Mucosa of descending colon (tissue), 3 donors: ENCODE results near the gene CCDC188. TPM values are rescaled to one million over a fixed set of nuclear protein-coding genes. Genes with fewer than 3 reads are reported as not detected.
"Not testable (repeated sequence)": the region's sequence is repeated elsewhere in the genome, so short reads cannot be mapped to it uniquely, and the experiment has no call there.

Experiments
- ATAC-seq: fragments of 200-7000 bp; cut with Tn5 transposase; one replicate; pipeline ENCODE4 v1.9.1; 2020; ENCODE audit warnings: mild to moderate bottlenecking, moderate library complexity
- DNase-seq, 3 donors: peaks; one replicate each; pipeline ENCODE4 v3.0.0-alpha.2; 2020
- H3K36me3 ChIP-seq: fragments of 200-600 bp; one replicate; pipeline ENCODE4 v1.8.0; 2021; ENCODE audit warnings: low read depth, mild to moderate bottlenecking
- H3K4me1 ChIP-seq: fragments of 200-600 bp; one replicate; pipeline ENCODE4 v1.8.0; 2021; ENCODE audit warnings: low read depth, mild to moderate bottlenecking
- H3K4me3 ChIP-seq: fragments of 200-600 bp; one replicate; pipeline ENCODE4 v1.8.0; 2021; ENCODE audit warnings: mild to moderate bottlenecking
- H3K9me3 ChIP-seq: fragments of 200-600 bp; one replicate; pipeline ENCODE4 v1.8.0; 2021; ENCODE audit warnings: mild to moderate bottlenecking
- intact Hi-C, 2 donors: fragments of 100-400 bp; cut with DNase I in 1 of 2; cut with micrococcal nuclease in 1 of 2; formaldehyde crosslinking; loops; one replicate each; pipeline versions ENCODE4 v1.11.0 to v1.11.1; 2022; cut with DNase I, micrococcal nuclease
- total RNA-seq, 3 donors: library from RNA; stranded (reverse); fragmentation: NEBNext Ultra II Directional in 2 of 3; extraction: Animal tissue kit (Norgen Biotek cat#: 25700) in 2 of 3; gene quantifications; one replicate each; pipeline versions ENCODE4 v1.2.1 to v1.2.4, GENCODE V29; 2021 to 2023
- TF ChIP-seq, protein P1 (sequence below): fragments of 200-600 bp; IDR thresholded peaks from one replicate; pipeline ENCODE4 v1.8.0; 2022; ENCODE audit warnings: antibody characterized with exemption, mild to moderate bottlenecking
- donor health status: DM: no; HTN: no; CAD: no; lungs with moderate emphysema.
- donor health status: DM: no; HTN: no; CAD: no.
- donor health status: DM: no; HTN: yes; CAD: no.

CCDC188 gene
- total RNA-seq, 3 donors from 2014 or later, result 0.41 to 0.98 (median 0.65) TPM

DNA sequence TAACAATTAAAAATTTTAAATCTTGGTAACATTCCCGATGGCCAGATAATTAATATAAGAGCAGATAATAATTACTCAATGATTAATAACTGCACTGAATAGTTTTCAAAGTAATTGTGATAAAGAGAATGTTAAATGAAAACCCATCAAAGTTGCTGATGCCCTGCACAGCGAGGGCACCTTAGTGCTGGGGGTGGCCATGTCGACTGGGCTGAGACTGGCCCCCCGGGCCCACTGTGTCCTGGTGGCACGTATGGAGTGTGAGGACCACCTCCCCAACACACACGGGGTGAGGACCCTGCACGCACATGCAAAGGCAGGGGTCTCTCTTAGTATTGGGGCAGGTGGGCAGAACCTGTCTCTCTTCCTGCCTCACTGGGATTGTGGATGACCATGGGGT, 15.1 kb upstream of the CCDC188 start:
- H3K9me3 ChIP-seq, result no peaks in the 10 kb centered on the region
- TF ChIP-seq, protein P1, sequence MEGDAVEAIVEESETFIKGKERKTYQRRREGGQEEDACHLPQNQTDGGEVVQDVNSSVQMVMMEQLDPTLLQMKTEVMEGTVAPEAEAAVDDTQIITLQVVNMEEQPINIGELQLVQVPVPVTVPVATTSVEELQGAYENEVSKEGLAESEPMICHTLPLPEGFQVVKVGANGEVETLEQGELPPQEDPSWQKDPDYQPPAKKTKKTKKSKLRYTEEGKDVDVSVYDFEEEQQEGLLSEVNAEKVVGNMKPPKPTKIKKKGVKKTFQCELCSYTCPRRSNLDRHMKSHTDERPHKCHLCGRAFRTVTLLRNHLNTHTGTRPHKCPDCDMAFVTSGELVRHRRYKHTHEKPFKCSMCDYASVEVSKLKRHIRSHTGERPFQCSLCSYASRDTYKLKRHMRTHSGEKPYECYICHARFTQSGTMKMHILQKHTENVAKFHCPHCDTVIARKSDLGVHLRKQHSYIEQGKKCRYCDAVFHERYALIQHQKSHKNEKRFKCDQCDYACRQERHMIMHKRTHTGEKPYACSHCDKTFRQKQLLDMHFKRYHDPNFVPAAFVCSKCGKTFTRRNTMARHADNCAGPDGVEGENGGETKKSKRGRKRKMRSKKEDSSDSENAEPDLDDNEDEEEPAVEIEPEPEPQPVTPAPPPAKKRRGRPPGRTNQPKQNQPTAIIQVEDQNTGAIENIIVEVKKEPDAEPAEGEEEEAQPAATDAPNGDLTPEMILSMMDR, result no peak
- no peaks in the 10 kb centered on the region for H3K4me1 ChIP-seq

DNA sequence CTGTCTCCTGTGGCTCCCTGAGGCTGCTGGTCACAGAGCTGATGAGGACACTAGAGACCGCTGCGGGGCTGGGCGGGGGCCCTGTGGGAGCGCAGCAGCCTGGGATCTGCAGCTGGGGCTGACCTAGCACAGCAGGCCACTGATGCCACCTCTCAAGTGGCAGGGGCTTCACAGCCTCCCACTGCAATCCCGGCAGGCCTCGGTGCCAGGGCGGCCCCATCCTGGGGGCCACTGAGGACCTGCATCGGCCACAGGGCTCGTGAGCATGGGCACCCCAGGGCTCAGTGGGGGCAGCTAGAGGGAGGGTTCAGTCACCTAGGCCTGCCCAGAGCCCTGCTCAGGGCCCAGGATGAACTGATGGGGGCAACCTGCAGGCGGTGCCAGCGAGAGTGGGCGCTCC, 14.6 kb upstream of the CCDC188 start:
- Histone ChIP-seq H3K4me1 (no peaks in the 10 kb centered on the region), H3K36me3 (no peaks in the 10 kb centered on the region), H3K4me3 (no peak overlapping the region), H3K9me3 (no peaks in the 10 kb centered on the region)
- intact Hi-C loops, result no loop called here
- TF ChIP-seq, protein P1, result no peak
- no peak for DNase-seq
- ATAC-seq, result no peak

More for the DNA sequence above, 15.1 kb upstream of the CCDC188 start:
- H3K4me3 ChIP-seq, result no peak overlapping the region
- ATAC-seq, result no peak
- no peak for DNase-seq
- H3K36me3 ChIP-seq, result no peaks in the 10 kb centered on the region
- intact Hi-C loops, result no loop called here

- Histone ChIP-seq H3K4me1 (no peaks in the 10 kb centered on the region), H3K9me3 (no peaks in the 10 kb centered on the region), H3K36me3 (no peaks in the 10 kb centered on the region), H3K4me3 (no peak overlapping the region)
- intact Hi-C loops, result no loop called here
- no peak for ATAC-seq
- no peak for DNase-seq
- TF ChIP-seq, protein P1, result no peak
Measured at GRCh38 chr22:20164863-20165262, 14.0 kb upstream of the CCDC188 start.

- no peaks in the 10 kb centered on the region for H3K9me3 ChIP-seq
- H3K36me3 ChIP-seq, result no peaks in the 10 kb centered on the region
- H3K4me3 ChIP-seq, result no peak overlapping the region
- peaks cover 3% of the 10 kb centered on the region for H3K4me1 ChIP-seq
- intact Hi-C loops, result no loop called here
- ATAC-seq, result no peak
- TF ChIP-seq, protein P1, result no peak
- no peak for DNase-seq
Measured at GRCh38 chr22:20160041-20160440, 9.2 kb upstream of the CCDC188 start.

DNA sequence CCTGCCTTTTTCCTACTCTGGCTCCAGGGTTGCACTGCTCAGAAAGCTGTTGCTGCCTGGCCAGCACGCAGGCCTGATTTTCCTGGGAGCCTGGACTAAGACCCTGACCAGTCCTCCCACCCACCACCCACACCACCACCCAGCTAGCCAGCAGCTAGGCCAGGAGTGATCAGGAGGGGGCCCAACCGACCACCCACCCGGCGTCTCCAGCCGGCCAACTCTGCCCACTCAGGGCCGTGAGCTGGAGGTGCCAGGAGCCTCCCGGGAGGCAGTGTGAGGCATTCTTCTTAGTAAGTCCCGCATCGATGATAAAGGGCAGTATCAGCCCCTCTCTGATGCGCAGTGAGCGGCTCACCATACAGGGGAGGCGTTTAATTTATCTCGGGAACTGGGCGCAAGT, 8.7 kb upstream of the CCDC188 start:
- intact Hi-C loops, result loop anchor here (5.0 to 10.0 kb wide), 2 partner anchors 115 to 128 kb away; no protein-coding TSS in a partner anchor
- H3K4me1 ChIP-seq, H3K9me3 ChIP-seq, H3K36me3 ChIP-seq, DNase-seq, ATAC-seq, H3K4me3 ChIP-seq: not testable (repeated sequence)

- H3K9me3 ChIP-seq, result no peaks in the 10 kb centered on the region
- TF ChIP-seq, protein P1, result no peak
- intact Hi-C loops, result loop anchor here (5.0 to 10.0 kb wide), 2 partner anchors 116 to 128 kb away; no protein-coding TSS in a partner anchor
- no peaks in the 10 kb centered on the region for H3K36me3 ChIP-seq
- H3K4me3 ChIP-seq, result no peak overlapping the region
- DNase-seq, result no peak
- H3K4me1 ChIP-seq, result peaks cover 3% of the 10 kb centered on the region
- ATAC-seq, result no peak
Measured at GRCh38 chr22:20159076-20159475, 8.2 kb upstream of the CCDC188 start.
